NCI-H1694 (cell line): ENCODE measurements around the gene CRTC1.

Experiments used
- DNase-seq: peaks from one replicate; lab custom pipeline; 2025; lab: John Stamatoyannopoulos, UW

CRTC1 gene

GRCh38 chr19:18768997-18769891 is 85.8 kb downstream of the CRTC1 start:
- no peak for DNase-seq

GRCh38 chr19:18769989-18770528 is 86.6 kb downstream of the CRTC1 start:
- DNase-seq: no peak

- DNase-seq: no peak
Measured at GRCh38 chr19:18770663-18771327, 87.3 kb downstream of the CRTC1 start.

GRCh38 chr19:18771328-18772242 is 88.1 kb downstream of the CRTC1 start:
- DNase-seq: no peak

- DNase-seq: no peak
Measured at GRCh38 chr19:18772620-18773587, 89.4 kb downstream of the CRTC1 start.

- no peak for DNase-seq
Measured at GRCh38 chr19:18773682-18774081, 90.2 kb downstream of the CRTC1 start.

GRCh38 chr19:18774107-18774506 is 90.6 kb downstream of the CRTC1 start:
- no peak for DNase-seq

GRCh38 chr19:18774782-18775444 is 91.4 kb downstream of the CRTC1 start:
- DNase-seq: no peak

- DNase-seq: no peak
Measured at GRCh38 chr19:18775586-18776287, 92.3 kb downstream of the CRTC1 start.

- no peak for DNase-seq
Measured at GRCh38 chr19:18776288-18776594, 92.8 kb downstream of the CRTC1 start.

- DNase-seq: no peak
Measured at GRCh38 chr19:18776736-18777135, 93.3 kb downstream of the CRTC1 start.

GRCh38 chr19:18777301-18778075 is 94.0 kb downstream of the CRTC1 start:
- DNase-seq: no peak

- DNase-seq: no peak
Measured at GRCh38 chr19:18778076-18778389, 94.6 kb downstream of the CRTC1 start.

GRCh38 chr19:18778826-18779495 is 95.5 kb downstream of the CRTC1 start:
- no peak for DNase-seq

GRCh38 chr19:18780081-18780480 is 96.6 kb downstream of the CRTC1 start:
- no peak for DNase-seq

- no peak for DNase-seq
Measured at GRCh38 chr19:18780631-18781030, 97.2 kb downstream of the CRTC1 start.

GRCh38 chr19:18781047-18781600 is 97.6 kb downstream of the CRTC1 start:
- DNase-seq: no peak

GRCh38 chr19:18781885-18782527 is 98.5 kb downstream of the CRTC1 start:
- no peak for DNase-seq
